Activated CD4-positive, alpha-beta T cell treated with anti-CD3 and anti-CD28 coated beads for 4 hours (primary cell): Measurements from ENCODE around the gene BMPER.

Source experiments
- DNase-seq, 2 donors: peaks; one replicate each; pipeline ENCODE4 v3.0.0-alpha.2; 2020

The BMPER gene

DNA sequence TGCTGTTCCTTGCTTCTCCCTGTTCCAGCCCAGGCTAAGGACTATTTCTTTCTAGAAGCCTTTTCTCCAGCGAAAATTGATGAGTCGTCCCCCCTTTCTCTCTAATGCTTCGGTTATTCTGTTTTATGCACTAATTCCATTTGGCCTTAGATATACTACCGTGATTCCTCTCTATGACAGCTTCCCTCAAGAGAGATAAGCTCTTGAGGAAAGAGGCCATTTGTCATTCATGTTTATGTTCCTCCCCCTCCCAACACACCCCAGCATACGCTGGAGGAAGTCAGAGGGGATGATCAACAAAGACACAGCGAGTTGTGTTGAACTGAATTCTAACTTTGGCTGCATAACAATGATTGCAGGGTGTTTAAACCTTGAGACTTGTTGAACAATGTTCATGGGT lies 198.8 kb downstream of the BMPER start:
- DNase-seq = no peak

- DNase-seq = no peak
Measured at GRCh38 chr7:34104992-34105391, 199.7 kb downstream of the BMPER start.

GRCh38 chr7:34107276-34107675 lies 201.9 kb downstream of the BMPER start:
- DNase-seq = no peak

- no peak for DNase-seq
Measured at GRCh38 chr7:34108165-34108564, 202.8 kb downstream of the BMPER start.

- no peak for DNase-seq
Measured at GRCh38 chr7:34109936-34110780, 204.8 kb downstream of the BMPER start.

- DNase-seq = no peak
Measured at GRCh38 chr7:34111031-34111430, 205.7 kb downstream of the BMPER start.

- DNase-seq = no peak
Measured at GRCh38 chr7:34115503-34115902, 210.2 kb downstream of the BMPER start.

GRCh38 chr7:34117573-34117972 lies 212.2 kb downstream of the BMPER start:
- DNase-seq = no peak

DNA sequence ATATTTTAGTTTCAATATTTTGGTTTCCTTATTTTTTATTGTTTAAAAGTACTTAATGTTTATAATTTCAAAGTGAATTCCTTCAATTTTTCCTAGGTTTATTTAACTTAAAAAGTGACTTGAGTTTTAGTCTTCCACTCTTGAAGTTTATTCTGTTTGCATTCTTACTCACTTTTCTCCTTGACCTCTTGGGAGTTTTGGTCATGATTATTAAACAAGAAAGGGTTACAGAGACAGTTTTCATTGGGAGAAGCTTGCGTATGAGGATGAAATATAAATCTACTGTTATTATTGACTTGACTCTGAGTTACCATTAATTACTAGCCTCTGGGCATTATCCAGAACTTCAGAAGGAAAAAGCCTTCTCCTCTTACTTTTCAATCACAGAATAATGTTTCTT lies 216.0 kb downstream of the BMPER start:
- DNase-seq = no peak

- DNase-seq = no peak
Measured at GRCh38 chr7:34123316-34123715, 218.0 kb downstream of the BMPER start.

- DNase-seq = no peak
Measured at GRCh38 chr7:34124765-34125164, 219.4 kb downstream of the BMPER start.

GRCh38 chr7:34128762-34129161 lies 223.4 kb downstream of the BMPER start:
- DNase-seq = no peak

DNA sequence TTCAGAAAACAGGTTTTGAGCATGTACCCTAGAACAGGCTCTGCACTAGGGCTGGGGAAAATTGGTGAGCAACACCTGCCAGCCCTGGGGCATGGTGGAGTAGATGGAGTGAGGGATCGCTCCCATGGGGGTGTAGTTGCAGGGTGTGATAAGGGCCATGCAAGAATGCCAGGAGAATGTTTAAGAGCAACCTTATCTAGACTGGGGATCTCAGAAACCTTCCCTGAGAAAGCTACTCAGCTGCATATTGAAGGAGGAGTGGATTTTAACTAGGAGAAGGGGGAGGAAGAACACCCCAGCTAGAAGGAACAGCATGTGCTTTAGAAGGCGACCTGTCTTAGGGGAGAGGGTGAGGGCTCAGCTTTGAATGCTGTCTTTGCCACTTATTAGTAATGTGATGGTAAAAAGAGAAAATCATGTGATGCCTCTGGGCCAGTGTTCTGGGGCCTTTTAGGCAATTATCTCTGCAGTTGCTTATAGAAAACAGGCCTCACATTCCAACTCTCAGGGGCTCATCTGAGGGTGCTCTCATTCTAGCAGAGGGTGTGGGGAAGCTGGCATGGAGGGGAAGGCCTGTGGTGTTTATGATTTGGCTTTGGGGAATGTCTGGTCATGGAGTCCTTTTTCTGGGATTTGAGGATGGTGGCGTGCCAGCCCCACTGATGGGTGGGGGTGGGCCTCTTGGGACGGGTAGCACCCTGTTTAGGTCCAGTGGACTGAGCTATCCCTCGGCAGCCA lies 225.4 kb downstream of the BMPER start:
- DNase-seq = no peak

DNA sequence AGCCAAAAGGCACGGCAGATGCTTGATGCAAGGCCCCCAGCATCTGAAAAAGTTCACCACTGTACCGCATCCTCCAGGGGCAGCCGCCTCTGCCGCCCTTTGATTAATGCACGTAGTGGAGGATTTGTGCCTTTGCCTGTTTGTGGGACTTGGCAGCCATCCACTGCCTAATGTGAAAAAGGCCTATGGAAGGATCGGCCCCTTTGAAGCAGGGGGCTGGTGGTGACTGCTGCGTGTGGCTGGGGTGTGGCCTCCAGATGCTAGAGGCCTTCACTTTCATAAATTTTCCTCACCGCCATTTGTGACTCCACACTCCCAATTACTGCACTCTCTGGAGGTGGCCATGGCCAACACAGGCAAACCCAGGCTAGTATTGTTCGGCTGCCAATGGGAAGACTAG lies 226.0 kb downstream of the BMPER start:
- no peak for DNase-seq

GRCh38 chr7:34133356-34133982 lies 228.1 kb downstream of the BMPER start:
- no peak for DNase-seq

DNA sequence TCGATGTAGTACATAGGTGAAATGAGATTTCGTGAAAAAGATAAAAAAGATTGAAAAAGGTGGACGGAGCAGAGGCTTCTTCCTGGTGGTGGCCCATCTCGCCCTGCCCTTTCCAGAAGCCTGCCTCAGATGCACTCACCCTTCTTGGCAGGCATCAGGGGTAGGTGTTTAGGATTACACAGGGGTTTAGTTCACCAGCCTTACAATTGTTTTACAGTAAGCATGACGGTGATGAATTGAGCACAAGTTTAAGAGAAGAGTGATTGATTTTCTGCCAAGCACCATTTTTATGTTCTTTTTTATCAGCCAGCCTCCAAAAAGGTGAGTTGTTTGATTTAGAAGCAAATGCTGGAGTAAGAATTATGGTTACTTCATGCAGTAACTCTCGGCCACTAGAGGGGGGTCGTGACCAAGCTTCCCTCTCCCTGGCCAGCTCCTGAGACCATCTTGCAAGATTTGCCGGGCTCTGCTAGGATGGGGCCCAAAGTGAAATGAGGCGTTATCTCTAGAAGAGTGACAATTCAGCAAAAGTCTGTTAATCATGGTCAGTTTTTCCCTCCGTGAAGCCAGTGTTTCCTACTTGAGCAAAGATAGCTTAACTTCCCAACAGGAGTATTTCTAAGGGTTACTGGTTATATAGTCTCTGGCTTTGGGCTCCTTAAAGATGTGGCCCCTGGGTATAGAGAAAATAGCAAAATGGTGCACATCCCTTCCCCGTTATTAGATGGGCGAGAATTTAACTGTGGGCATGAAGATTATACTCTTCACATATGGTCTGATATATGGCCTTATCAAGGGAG lies 228.8 kb downstream of the BMPER start:
- DNase-seq = no peak

- no peak for DNase-seq
Measured at GRCh38 chr7:34135924-34136323, 230.6 kb downstream of the BMPER start.

- DNase-seq = no peak
Measured at GRCh38 chr7:34136698-34137097, 231.4 kb downstream of the BMPER start.

DNA sequence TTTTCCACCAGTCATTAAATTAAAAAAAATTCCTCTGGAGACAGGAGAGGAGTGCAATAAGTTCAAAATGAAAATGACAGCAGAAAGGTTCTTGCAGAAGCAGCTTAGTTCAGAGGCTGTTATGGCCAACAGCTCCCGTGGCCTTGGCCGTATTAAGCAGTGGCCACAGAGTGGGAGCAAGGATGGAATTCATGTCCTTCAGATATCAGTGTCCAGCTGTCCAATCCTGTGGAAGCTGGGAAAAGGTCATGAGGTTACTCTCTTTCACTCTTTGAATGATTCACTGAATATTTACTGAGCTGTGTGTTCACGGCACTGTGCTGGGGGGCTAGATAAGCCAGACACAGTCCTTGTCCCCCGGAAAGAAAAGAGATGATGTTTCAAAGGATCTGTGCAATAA lies 231.8 kb downstream of the BMPER start:
- no peak for DNase-seq

DNA sequence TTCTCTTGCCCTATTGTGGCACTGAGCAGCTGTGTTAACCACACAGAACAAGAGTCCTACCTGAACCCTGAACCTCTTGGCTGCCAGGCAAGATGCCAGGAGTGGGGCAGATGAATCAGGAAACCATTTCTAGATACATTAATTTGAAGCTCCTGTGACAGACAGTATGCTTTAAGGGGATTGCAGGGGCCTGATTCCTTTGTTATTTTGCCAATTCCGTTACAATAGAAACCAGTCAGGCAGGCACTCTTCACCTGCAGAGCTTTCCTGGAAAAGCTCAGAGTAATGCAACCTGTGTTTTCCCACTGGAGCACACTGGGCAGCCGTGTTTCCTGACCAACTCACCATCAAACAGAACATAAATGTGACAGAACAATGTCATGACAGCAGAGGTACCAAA lies 233.1 kb downstream of the BMPER start:
- DNase-seq = no peak

DNA sequence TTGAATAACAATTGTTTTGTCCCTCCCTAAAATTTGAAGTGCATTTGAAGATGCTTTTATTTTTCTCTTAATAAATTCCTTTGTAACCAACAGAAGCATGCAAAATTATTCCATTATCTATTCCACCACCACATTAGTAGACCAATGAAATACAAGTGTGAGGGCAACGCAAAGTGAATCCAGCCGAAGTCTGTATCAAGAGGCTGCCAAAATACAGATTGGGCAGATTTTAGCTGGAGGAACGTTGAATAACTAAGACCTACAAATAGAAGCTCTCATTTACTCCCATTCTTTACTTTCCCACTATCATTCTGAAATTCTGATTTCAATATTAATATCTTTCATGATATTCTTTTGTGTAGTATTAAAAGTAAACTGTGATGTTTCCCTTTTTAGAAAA lies 233.7 kb downstream of the BMPER start:
- no peak for DNase-seq

DNA sequence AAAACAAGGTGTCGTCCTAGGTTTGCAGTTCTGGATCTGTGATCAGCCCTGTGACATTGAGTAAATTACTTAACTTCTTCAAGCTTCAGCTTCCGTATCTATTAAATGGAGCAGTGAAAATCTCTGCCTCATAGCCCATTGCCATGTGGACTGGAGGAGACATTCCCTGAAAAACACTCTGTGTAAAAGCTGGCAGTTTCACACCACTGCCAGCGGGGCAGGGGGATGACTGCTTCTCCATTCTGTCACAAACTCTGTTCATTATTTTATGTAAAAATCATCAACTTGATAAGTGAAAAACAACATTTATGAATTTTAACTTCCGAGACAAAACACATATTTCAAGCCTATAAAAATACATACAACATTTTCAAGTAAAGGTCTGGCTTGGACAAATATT lies 234.7 kb downstream of the BMPER start:
- no peak for DNase-seq

DNA sequence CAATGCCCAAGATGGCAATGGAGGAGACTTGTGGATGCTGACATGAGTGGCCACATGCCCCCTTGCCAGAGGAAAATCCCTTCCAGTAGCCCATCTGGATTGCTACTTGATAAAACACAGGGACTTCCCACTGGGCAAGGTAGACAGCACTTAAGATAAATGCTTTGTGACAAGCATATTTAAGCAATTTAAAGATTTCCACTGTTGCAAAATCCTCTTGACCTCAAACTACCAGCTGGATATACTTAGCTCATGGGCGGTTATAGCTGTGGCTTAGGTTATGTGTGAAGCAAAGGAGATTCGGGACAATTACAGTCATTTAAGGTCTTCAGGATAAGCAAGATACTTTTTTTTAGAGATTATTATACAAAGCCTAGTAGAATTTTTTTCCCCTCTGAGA lies 238.1 kb downstream of the BMPER start:
- DNase-seq = no peak
